Activated gamma-delta T cell treated with anti-CD3 and anti-CD28 coated beads, Interleukin-2, amount 50 U/mL, for 16 hours (primary cell): ENCODE results near the gene CEP170B.
"Not testable (repeated sequence)": the region's sequence is repeated elsewhere in the genome, so short reads cannot be mapped to it uniquely, and the experiment has no call there.

Experiments
- DNase-seq: peaks from one replicate; pipeline ENCODE4 v3.0.0-alpha.2; 2020; ENCODE audit warnings: low read depth

Gene CEP170B

DNA sequence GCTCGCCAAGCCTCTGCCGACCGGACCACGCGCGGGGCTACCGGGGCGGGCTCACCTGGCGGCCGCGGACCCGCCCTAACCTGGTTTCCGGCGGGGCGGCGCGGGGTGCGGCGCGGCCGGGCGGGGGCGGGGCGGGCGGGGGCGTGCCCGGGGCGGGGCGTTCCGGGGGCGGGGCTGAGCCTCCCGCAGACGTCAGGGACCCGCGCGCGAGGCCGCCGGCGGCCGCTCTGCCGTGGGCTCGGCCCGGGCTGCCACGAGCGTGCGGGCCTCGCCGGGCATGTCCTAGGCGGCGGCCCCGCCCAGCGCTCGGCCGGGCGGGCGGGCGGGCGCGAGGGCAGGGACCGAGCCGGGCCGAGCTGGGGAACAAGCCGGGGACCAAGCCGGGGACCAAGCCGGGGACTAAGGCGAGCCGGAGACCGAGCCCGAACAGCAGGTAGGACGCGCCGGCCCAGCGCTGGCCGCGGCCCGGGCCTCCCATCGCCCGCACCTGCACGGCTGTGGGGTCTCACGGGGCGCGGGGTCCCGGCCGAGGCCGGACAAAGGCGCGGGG lies at the start of gene CEP170B:
CEP170B (plus strand) TSS at position 188 of the 550 bp plus-strand sequence. CDS start 3,183 bp downstream, outside the sequence.
- no peak for DNase-seq

DNA sequence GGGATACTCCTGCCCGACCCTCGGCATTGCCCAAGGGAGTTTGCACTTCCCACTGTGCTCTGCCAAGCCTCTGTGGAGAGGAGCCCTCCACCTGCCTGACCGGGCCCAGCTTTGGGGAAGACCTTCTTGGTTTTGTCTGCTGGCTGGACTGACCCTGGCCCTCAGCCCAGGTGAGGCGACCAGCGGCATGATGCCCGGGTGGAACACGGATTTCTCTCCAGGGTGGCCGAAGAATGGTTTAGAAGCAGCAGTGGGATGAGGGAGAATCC lies 48.5 kb upstream of the CEP170B start:
- no peak for DNase-seq

DNA sequence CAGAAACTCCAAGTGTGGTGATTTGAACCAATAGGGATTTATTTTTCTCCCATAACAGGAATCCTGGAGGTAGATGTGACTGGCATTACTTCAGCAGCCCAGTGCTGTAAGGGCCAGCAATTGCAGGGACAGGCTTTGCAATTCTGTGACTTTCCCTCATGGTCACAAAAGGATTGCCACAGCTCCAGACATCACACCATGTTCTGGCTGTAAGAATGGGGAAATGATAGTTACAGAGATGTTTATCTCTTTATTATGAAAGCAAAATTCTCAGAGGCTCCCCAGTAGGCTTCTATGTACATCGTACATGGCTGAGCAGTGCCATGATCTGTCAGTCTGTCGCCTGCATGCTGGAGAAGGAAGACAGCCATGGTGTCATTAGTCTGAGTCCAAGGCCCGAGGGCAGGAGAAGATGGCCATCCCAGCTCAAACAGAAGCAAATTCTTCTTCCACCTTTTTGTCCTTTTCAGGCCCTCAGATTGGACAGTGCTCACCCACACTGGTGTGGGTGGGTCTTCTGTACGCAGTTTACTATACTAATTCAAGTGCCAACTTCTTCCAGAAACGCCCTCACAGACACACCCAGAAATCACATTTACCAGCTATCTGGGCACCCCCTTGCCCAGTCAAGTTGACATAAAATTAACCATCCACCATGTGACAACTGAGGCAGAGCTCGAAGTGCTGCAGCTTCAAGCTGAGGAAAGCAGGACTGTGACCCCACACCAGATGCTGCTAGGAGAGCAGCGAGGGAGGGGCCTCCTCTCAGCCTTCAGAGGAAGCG lies 46.9 kb upstream of the CEP170B start:
- DNase-seq, result no peak

DNA sequence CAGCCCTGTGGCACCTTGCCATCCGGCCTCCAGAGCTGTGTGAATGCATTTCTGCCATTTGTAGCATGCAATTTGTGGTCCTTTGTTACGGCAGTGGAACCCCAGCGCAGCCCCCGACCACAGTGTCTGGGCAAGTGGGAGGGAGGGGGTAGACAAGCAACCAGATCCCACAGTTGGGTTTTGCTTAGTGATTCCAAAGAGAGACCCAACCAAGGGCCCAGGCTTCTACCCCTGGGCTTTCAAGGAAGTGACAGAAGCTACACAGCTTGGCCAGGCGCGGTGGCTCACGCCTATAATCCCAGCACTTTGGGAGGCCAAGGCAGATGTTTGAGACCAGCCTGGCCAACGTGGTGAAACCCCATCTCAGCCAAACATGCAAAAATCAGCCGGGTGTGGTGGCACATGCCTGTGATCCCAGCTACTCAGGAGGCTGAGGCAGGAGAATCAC lies 46.3 kb upstream of the CEP170B start:
- no peak for DNase-seq

DNA sequence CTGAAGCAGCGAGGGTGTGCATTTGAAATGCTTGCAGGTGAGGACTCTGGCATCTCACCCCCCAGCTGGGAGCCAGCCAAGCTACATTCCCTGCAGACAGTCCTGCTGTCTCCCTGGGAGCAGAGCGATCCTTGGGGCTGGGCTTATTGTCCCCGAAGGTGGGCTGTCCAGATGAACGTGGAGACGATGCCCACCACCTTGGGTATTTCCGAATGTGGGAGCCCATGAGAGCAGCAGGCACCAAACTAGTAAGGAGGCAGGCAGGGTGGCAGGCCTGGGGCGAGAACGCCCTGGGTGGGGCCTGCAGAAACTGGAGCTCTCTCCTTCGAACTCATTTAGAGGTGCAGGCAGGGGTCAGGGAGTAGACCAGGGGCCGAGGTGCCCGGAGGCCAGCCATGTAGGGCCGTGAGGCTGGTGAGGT lies 45.7 kb upstream of the CEP170B start:
- no peak for DNase-seq

DNA sequence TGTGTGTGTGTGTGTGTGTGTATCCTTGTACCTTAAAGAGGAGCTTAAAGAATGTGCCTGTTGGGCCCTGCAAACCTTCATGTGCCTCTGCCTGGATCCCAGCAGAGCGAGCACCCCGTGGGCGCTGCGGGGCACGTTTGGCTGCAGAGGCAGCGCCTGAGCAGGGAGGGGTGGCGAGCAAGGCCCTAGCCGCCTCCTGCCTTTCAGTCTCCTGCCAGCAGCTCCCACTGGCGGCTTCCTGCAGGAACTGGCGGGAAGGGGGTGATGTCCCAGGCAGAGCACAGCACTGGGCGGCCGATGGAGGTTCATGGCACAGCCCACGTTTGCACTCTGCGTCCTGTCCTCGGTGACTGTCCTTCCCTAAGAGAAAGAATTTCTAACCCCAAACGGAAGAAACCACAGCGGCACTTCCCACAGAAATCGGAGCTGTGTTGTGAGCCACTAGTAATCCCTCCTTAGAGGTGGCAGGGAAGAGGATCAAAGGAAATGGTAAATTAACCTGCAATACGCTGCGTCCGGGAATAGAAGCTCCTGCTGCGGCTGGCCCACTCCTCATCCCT lies 44.3 kb upstream of the CEP170B start:
- DNase-seq, result no peak

DNA sequence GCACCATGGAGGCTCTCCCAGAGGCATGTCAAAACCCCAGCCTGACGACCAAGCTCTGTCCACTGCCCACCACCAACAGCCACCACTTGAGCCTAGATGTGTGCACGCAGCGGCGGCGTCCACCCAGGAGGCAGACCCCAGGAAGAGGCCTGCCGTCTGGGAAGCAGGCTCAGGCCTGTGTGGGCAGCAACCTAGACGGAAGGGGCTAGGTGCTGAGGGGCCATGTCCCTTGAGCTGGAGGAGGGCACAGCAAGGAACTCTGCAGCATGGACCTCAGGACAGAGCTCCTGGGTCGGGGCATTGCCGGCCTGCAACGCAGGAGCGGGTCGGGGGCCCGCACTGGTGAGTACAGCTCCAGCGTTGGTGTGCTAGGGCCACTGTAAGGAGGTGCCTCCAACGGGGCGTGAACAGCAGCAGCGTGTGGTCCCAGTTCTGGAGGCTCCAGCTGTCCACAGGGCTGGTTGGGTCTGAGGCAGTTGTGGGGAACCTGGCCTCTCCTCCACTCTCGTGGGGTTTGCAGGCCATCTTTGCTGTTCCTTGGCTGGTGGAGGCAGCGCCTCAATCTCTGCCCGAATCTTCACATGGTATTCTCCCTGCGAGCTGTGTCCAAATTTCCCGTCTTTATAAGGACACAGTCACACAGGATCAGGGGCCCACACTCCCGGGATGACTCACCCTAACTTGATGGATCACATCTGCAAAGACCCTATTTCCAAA lies 43.7 kb upstream of the CEP170B start:
- no peak for DNase-seq

DNA sequence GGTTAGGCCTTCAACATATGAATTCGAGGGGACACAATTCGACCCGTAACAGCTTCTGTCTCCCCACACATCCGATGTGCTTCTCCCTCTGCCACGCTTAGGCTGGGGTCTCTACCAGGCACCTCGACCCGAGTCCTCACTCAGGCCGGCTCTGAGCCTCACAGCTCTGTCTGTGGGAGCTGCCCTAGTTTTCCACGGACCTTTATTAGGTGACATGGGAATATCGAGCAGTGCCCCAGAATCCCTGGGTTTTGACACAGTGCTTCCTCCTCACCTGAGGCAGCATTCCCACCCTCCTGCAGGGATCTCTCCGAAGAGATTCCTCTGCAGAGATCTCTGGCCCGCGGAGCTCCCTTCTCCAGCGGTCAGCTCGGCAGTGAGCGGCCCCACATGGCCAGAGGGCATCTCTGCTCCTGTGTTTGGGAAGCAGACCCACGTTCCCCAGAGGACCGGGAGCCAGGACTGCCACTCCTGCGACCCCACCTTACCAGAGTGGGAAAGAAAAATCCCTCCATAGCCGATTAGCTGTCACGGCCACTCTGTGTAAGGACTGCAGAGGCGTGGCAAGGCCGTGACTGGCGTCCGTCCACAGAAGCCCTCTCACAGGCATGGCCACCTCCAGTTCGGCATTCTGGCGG lies 43.0 kb upstream of the CEP170B start:
- DNase-seq, result no peak

DNA sequence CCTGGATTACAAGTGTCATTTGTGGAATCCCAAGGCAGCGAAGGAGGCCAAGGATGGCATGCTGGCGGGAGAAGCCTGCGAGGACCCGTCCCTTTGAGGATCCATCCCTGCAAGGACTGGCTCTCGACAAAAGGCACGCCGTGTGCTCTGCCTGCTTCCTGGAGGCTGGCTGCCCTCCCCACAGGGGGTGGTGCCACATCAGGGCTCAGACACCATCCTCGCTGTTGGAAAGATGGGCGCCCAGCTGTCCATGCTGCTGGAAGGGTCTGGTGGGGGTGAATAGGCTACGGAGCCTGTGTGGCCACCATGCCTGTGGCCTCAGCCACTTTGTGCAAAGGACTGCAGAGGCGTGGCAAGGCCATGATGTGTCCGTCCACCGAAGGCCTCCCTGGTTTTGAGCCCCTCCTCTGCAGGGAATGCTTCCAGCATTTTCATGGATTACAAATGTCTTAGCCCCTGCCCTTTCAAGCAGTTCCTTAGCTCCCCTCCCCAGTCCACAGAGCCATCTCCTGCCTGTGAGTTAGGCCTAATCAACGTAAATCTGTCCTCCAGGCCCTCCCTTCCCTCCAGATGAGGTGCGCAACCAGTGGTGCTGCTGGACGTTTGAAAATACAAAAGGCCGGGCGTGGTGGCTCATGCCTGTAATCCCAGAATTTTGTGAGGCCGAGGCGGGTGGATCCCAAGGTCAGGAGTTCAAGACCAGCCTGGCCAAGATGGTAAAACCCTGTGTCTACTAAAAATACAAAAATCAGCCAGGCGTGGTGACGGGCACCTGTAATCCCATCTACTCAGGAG lies 42.0 kb upstream of the CEP170B start:
- DNase-seq, result no peak

DNA sequence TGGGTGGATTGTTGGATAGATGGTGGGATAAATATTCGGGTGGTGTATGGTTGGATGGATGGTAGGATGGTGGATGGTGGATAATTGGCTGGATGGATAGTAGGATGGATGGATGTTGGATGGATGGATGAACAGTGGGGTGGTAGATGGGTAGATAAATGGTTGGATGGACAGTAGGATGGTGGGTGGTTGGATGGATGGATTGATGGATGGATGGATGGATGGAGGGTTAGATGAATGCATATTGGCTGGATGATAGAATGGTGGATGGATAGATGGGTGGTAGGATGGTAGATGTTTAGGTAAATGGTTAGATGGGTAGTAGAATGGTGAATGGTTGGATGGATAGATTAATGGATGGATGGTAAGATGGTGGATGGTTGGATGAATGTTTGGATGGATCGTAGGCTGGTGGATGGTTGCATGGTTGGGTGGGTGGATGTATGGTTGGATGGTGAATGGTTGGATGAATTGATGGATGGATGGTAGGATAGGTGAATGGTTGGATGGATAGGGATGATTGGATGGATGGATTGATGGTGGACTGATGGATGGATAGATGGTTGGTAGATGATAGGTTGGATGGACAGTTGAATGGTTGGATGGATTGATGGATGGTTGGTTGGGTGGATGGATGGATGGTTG lies 40.6 kb upstream of the CEP170B start:
- no peak for DNase-seq

DNA sequence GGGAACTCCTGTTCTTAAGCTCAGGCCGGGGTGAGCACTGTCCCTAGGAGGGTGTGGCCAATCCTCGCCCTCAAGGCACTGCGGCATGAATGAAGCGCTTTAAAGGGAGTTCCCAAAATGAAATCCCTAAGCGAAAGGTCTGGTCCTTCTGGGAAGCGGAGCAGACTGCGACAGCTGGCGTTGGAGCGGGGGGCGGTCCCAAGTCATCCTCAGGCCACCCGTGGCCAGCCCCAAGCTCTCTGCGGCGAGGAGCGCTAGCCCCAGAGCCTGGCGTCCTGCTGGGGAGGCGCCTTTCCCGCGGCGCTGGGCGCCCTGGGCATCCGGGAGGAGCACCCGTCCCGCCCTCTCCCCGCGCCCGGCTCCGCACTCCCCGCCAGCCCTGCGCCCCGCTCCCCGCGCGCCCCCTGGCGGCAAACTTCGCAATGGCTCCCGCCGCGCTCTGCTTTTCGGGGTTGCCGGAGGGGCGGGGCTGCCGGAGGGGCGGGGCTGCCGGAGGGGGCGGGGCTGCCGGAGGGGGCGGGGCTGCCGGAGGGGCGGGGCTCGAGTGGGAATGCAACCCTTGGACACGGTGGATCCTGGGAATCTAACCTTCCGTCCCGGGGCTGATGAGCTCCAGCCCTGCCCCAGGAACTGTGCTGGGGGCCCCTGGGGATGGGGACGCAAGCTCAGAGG lies 38.7 kb upstream of the CEP170B start:
- peak; percentile 94 for DNase-seq

DNA sequence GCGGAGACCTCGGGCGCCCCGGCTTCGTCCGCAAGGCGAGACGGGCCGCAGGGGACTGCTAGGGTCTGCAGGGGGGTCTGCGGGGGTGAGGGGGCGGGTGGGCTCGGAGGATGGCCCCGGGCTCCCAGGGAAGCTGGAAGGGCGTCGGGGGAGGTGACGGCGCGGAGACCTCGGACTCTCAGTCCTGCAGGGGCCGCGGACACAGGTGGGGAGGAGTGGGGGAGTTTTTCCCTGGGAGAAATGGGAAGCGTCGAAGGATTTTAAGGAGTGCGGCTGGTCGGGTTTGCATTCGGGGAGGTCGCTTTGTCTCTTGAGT lies 38.2 kb upstream of the CEP170B start:
- no peak for DNase-seq

DNA sequence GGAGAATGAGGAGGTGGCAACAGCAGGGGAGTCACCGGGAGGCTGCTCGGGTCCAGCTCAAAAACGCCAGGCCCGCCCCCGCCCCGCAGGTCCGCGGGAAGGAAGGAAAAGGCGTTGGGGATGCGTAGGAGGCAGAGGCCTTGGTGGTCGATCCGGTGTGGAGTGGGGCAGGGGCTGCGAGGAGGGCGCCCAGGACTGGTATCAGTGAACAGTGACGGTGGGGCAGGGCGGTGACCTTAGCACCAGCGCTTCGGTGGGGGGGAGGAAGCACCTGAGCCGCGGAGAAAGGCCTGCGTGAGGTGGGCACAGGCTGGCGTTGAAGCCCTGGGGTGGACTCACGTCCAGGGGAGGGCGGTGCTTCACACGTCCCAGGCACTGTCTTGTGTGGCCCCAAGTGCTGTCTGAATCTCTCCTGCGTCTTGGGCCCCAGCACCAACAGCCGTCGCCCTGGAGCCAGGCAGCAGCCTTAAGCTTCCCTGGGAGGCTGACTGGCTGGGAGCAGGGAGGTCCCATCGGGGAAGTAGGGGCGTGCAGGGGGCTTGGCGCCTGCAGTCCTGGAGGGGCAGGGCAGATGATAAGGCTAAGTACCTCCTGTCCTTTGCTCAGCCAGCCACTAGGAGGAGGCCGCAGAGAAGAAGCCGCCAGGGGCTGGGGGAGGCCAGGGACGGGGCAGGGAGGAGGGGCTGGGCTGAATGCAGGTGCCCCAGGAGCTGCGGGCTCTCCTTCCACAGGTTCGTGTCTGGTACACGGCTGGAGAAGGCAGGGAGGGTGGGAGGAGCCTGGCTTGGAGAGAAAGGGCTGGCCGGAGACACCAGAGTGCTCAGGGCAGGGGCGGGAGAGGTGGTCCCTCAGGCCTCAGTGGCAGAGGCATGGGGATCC lies 37.7 kb upstream of the CEP170B start:
- DNase-seq, result peak; percentile 26

DNA sequence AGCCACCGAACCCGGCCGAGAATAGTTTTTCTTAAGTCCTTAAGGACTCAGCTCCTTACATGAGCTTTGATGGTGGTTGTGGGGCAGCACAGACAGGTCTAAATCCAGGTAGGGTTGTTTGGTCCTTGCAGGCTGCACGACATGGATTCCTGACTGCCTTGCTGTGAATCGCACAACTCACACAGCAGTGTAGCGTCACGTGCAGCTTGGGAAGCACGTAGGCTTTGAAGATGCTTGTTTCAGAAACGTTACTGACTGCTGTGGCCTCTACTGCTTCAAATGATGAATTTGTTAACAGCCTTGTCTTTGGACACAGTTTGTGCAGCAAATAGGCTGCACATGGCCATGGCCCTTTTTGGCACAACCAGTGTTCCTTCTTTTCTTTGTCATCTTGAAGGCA lies 34.3 kb upstream of the CEP170B start:
- DNase-seq, result no peak

DNA sequence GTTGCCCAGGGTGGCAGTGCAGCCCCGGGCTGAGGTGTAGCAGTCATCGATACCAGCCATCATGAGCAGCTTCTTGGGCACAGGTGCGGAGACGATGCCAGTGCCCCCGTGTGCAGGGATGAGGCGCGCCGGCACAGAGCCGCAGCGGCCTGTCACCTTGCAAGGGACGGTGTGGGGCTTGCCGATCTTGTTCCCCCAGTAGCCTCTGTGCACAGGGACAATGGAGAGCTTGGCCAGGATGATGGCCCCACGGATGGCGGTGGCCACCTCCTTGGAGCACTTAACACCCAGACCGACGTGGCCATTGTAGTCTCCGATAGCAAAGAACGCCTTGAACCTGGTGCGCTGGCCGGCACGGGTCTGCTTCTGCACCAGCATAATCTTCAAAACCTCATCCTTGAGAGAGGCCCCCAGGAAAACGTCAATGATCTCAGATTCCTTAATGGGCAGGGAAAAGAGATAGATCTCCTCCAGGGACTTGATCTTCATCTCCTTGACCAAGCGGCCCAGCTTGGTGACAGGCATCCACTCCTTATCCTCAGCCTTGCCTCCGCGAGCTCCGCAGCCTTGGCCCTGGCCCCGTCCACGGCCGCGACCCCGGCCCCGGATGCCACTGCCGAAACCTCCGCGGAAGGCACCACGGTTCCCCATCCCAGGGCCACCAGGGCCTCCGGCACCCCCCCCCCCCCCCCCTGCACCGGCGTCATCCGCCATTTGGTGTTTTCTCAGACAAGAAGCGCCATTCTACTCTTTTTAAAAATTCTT lies 28.7 kb upstream of the CEP170B start:
- DNase-seq, result not testable (repeated sequence)

DNA sequence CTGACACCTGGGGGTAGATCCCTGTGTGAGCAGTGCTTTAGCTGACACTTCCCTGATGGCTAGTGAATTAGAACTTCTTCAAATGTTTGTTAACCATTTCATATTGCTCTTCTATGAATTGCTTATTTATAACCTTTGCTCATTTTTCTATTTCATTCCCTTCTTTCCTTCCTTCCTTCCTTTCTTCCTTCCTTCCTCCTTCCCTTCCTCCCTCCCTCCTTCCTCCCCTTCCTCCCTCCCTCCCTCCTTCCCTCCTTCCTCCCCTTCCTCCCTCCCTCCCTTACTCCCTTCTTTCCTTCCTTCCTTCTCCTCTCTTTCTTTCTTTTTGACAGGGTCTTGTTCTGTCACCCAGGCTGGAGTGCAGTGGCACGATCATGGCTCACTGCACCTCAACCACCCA lies 23.3 kb upstream of the CEP170B start:
- DNase-seq, result no peak

DNA sequence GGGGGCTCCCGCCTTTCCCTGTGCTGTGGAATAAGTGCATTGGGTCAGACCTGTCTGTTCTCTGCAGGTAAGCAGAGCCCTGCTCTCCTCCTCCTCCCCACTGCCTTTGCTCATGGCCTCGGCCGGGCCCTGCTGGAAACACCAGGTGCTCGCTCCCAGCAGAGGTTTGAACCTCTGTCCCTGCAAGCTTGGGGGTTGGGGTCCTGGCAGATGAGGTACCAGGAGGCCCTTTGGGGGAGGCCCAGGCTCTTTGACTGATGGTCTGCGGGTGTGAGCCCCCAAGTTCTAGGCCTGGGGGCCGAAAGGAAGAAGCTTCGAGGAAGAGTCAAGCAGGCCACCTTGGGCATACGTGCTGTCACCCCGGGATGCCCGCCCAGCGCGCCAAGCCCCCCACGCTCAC lies 22.1 kb upstream of the CEP170B start:
- no peak for DNase-seq

DNA sequence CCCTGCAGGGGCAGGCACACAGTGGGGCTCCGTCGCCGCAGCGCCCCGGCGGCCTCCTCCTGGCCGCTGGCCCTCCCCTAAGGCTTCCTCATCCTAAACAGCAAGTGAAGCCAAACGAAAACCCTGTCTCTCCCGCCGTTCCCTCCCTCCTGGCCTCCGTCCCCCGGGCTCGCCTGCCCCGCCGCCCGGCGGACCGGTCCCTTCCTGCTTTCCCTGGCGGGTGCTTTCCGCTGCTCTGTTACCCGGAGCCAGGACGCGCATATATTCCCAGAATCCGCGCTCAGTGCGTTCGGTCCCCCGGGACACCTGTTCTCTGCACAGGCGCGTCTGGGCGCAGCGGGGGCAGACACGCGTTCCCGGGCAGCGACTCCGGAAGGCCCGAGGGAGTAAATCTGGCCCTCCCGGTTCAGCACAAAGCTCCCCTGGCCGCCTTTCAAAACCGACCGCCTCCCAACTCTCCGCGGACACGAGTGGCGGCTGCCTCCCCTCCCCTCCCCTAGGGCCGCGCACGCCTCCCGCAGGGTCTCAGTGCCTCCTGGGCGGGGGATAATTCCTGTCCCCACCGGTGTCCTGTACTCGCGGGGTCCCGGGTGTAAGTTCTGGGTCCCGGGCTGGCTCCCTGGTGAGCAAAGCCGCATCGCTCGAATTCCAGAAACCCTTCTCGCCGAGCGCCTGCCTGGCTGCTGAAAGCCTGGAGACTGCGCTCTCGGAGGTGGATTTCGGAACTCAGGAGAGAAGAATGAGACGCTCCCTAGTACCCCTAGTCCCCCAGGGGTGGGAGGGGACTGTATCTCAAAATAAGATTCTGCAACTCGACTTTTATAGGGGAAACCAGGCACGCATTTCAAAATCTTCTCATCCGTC lies 21.4 kb upstream of the CEP170B start:
- DNase-seq, result no peak
